HG03460 (cell line): ENCODE data around the gene SCAMP1.

Source experiments
- ATAC-seq: cut with Tn5 transposase; IDR thresholded peaks from one replicate; pipeline ENCODE4 v1.9.1; 2021; ENCODE audit not compliant: unreplicated experiment

Gene SCAMP1

GRCh38 chr5:78511121-78511906 is 150.9 kb downstream of the SCAMP1 start:
- no peak for ATAC-seq

DNA sequence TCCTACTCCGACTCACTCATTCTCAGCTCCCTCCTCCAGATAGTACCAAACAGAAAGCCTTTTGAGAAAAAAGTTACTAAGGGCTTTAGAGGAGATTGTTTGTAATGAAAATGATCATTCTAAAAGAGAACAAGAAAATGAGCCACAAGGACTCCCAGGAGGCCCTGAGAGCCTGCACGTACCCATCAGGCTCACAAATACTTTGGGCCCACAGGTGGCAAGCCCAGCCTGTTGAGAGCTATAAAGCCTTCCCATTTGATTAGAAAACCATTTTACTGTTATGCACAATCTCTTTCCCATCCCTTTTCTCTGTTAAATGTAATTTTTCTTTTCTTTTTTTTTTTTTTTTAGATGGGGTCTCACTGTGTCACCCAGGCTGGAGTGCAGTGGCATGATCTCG is 152.0 kb downstream of the SCAMP1 start:
- ATAC-seq = no peak

DNA sequence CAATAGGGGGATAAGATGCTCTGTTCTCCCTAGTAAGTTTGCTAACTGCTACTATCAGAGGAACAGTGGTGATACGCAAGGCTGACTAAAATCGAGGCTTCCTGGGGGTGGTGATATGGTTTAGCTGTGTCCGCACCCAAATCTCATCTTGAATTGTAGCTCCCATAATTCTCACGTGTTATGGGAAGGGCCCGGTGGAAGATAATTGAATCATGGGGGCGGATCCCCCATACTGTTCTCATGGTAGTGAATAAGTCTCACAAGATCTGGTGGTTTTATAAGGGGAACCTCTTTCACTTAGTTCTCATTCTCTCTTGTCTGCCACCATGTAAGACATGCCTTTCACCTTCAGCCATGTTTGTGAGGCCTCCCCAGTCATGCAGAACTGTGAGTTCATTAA is 153.0 kb downstream of the SCAMP1 start:
- no peak for ATAC-seq

GRCh38 chr5:78514427-78515330 is 154.3 kb downstream of the SCAMP1 start:
- no peak for ATAC-seq

DNA sequence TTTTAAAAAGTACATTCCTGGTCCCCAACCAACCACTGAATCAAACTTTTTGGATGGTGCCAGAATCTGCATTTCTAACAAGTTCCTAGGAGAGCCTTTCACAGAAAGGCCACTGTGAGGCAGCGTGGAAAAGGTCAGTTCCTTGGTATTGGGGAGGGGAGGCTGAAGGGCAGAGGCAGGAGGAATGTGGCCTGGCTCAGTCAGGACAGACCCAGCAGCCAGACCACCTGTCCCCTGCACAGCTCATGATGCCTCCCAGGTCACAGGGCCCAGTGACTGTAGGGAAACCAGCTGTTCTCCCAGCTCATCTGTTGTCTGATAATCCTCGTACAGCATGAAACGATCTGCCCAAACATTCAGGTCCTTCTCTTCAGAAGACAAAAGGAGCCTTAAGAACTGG is 155.3 kb downstream of the SCAMP1 start:
- no peak for ATAC-seq

DNA sequence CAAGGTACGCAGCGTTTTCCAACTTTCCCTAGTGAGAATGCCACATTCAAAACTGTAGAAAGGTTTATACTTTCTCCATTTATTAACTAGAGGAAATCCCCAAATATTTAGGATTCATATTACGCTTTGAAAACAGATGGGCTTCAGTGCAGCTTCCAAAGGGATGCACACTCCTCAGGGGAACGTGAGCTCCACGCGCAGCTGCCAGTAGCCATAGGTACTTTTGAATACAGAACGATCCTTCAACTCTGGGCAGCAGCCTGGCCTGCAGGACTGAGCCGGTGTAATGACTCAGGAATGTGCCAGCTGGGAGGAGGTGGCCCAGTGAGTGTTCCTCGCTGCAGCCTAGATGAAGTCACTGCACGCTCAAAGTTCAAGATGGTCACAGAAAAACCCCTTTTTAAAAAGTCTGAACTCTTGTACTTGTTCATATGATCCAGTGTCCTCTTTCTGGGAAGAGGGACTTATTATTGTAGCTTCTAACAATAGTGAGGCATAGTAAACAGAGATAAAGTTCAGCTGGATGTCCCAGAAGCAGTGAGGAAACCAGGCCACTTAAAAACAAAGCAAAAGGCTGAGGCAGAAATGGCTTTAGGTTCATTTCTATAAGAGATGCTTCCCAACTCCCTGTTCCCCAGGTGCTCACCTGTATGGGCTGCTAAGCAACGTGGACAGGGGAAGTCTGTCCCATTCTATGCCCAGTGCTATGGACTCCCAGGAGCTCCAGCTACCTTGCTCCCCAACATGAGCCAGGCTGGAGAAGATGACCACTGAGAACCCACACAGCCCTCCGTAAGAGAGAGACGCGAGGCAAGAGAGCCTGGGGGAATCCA is 158.2 kb downstream of the SCAMP1 start:
- no peak for ATAC-seq

DNA sequence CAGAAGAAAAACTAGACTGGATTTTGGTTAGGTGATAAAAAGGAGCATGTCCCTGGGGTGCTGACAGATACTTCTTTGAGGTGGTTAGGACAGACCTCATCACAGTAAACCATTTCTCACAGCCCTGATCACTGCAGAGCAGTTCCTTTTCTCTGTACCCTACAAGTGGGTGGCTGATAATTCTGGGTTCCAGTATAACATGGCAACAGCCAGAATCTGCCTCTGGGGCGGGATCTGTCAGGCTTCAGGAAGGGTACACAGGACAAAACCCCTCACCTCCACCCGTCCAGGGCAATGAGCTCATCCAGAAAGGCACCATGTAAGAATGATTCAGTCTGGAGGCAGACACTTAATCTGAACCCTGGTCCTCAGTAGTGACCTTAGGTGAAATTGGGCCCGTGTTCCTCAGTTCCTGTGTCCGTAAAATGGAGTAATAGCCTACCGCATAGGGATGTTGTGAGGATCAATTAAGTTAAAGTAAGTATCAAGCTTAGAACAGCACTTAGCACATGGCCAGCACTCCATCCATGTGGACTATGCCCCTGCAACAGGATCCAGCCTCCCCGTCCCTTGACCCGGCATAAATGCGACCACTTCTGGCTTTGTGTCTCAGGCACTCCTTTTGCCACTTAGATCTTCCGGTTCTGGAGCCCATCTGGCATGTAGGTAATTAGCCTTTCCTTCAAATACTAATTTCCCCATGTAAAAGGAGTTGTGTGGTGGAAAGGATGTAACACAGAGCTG is 159.0 kb downstream of the SCAMP1 start:
- ATAC-seq = no peak

DNA sequence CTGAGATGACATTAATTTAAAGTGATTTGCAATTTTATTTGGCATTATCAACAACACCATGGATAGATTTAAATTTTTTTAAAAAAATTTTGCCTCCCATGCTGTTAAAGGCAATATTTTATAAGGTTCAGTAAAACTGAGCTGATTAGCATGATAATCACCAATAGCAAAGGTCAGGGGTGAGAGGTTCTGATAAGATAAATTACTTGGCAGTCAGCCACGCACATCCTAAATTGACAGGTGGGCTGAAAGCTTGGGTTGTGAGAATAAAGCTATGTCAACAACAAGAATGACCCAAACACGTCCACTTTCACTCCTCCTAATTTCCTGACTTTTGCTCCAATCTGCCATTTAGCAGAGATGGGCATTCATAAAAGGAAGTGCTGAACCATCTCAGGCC is 161.0 kb downstream of the SCAMP1 start:
- no peak for ATAC-seq

- ATAC-seq = no peak
Observed at GRCh38 chr5:78522476-78523260, 162.3 kb downstream of the SCAMP1 start.

DNA sequence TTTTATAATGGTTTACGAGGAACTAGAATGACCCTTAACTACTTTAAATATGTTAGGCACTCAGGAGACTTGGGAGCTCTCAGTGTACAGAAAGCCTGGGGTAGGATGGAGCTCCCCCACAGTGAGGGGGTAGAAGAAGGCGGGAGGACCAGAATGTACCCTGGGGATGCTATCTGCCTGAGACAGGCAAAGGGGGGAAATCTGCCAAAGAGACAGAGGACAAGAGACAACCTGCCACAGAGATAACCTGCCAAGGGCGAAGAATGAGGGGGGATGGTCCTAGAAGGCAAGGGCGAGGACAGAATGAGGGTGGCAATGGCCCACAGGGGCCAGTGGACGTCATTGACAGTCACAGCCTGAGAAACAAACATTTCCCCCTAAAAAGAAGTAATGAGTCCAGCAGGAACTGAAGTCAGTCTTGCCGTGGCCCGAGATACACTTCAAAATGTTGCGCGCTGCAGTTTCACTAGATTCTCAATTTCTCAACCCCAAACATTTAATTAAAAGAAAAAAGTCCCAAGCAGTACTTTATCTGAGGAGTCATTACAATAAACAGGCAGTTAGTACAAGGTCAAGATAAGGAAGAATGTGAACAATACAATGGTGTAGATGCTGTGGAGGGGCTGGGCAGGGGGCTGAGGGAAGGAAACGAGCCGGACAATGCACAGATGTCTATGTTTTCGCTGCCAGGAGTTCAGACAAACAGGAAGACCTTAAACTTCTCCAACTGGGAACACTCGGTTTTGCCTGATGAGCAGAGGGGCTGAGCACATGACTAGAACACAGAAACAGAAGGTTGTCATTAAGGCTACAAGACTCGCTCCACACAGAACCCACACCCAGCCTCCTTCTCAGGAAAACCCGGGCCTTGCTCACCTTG is 163.1 kb downstream of the SCAMP1 start:
- no peak for ATAC-seq

- no peak for ATAC-seq
Observed at GRCh38 chr5:78526049-78526525, 165.7 kb downstream of the SCAMP1 start.

DNA sequence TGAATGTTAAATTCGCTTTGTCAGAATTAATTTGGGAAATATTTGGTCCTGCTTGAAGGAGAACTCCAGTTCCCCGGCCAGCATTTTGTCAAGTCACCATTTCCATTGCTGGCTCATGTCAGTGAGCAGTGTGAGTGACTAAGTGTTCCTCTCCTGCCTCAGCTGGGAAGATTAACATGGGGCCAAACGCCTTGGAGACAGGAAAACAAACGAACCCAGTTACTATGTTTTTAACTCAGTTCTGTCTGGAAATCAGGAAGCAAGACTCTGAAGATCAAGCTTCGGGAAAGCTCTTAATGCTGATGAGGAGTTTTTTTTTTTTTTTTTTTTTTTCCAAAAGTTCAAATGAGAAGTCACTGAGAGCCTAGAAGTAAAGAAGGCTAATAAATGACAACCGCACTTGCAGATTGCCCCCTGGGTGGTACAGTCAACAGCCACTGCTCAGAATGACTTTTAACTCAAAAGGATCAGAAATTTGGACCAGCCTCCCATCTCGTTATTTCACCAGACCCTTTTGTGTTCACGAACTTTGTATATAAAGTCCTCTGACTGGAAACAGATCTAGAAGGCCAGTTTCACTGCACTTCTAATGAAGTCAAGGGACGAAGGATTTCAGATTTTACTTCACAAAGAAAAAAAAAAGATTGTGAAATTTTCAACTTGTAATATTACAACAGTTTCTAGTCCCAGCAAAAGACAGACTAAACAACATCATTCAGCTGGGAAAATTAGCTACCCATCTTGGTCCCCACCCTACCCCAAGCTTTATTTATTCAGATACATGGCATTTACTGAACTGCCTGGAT is 166.8 kb downstream of the SCAMP1 start:
- no peak for ATAC-seq

DNA sequence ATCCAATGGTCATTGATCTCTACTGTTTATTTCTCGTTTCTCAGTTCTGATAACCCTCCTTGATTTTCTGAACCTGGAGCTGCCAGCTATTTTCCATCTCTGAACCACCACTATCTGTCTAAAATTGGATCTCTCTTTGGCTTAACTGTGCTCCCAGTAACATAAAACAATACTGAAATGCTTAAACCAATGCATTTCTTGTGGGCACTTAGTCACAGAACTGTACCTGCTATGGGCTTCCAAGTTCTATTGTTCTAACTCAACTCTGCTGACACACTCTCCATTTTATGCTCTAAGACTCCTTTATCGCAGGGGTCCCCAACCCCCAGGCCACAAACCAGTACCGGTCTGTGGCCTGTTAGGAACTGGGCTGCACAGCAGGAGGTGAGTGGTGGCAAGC is 167.5 kb downstream of the SCAMP1 start:
- no peak for ATAC-seq
